ENCODE results near the gene TAF3.

The TAF3 gene

GRCh38 chr10:8036506-8037198, 218.3 kb downstream of the TAF3 start:
- DNase-seq = no peak

- DNase-seq = no peak
These were observed 219.0 kb downstream of the TAF3 start for GRCh38 chr10:8037199-8037801.

DNA sequence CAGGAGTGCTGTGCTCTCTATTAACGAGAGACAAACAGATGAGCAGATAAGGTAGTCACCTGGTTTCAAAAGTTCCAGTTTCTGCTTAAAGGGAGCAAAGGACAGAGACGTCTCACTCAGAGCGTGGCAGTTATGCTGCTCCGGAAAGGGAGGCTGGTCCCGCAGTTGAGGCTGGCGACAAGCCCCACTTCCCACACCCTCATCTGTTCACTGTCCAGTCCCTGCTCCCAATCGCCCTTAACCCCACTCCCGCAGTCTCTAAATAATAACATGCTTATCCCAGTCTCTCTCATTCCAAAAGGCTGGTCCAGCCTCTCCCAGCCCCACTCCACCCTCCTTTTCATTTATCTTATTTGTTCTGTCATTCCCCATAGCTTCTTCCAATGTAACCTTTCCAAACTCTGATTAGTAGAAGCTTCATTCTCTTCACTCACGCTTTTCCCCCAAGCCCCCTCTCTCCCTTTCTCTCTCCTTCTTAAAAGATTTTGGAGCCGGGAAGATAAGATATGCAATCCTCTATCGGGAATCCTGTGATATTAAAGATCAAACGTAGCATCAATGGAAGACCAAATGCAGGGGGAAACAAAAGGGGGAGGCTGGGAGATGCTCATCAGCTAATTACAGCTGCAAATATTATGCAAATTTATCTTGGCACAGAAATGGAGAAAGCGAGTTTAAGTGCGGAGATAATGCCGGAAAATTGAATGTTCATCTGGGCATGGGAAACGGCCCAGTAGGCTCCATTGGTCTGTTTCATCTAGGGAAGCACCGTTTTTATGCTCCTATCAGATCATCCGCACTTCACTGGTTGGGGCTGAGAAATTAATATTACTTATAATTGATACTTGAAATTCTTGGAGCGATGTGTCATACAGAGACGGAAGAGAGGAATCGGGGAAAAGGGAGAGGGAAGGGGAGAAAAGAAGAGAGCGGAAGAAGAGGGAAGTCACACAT, 219.9 kb downstream of the TAF3 start:
- DNase-seq = no peak

DNA sequence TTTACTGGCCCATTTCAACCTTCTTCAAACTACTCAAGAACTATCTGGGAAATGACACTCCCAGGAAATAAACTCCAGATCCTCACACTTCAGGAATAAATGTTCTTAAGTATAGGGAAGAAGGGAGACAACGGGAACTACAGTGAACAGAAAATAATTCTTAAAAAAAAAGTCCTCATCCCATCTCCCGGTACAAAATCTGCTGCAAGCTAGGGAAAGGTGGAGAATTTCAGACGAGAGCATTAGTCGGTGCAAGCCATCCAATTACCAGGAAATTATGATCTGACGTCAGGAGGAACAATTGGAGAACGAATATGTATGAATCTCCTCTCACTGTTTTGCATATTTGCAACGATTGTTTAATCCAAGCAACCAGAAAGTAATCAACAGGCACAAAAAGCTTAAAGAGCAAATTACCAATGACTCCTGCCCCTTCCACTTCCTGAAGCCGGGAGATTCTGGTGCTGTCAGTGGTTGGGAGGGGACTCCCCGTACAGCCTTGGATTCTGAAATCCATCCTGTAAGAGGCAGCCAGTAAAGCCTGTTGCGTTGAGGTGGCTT, 221.1 kb downstream of the TAF3 start:
- no peak for DNase-seq

DNA sequence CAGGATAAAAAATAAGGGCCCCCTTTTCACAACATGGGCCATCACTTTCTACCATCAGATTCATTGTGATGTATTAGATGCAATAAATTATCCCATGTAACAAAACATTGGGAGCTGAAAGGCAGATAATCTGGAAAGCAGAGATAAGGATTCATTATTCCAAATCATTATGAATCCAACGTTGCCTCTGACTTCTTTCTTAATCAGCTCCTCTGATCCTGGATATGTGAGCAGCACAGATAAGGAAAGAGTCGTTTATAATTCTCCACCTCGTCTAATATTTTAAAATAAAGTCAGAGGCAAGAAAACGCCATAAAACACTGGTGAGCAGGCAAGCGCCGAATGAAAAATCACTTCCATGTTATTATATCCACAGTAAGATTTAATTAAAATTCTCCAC, 222.3 kb downstream of the TAF3 start:
- DNase-seq = no peak

GRCh38 chr10:8041284-8041991, 223.1 kb downstream of the TAF3 start:
- DNase-seq = no peak

DNA sequence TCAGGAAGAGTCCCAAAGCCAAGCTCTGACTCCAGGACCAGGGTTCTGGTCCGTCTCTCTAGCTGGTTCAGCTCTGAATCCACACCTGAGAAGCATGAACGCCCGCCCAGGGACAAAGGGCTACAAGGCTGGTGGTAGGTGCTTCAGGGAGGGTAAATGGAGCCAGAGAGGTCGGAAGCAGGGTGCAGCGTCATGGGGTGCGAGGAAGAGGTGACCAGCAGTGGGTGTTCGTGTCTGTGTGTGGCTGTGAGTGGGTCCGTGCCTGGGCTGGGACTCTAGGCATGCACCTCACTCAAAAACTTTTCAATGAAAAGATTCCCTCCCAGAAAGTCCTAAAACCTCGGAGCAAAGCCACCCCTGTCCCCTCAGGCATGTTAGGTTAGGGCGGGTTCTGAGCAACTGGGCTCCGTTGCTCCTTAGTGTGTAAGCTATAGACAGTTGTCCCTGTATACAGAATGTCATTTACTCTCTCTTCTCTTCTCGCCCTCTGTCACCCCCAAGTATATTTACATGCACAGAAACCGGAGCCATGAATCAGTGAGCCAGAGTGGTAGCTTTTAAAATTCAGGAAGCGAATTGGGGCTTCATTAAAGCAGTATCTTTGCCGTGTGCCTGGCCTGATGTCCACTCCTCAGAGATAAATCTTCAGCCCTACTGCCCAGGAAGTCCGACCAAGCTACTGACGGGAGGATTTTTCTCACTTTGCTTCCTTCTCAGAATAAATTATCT, 223.9 kb downstream of the TAF3 start:
- no peak for DNase-seq

DNA sequence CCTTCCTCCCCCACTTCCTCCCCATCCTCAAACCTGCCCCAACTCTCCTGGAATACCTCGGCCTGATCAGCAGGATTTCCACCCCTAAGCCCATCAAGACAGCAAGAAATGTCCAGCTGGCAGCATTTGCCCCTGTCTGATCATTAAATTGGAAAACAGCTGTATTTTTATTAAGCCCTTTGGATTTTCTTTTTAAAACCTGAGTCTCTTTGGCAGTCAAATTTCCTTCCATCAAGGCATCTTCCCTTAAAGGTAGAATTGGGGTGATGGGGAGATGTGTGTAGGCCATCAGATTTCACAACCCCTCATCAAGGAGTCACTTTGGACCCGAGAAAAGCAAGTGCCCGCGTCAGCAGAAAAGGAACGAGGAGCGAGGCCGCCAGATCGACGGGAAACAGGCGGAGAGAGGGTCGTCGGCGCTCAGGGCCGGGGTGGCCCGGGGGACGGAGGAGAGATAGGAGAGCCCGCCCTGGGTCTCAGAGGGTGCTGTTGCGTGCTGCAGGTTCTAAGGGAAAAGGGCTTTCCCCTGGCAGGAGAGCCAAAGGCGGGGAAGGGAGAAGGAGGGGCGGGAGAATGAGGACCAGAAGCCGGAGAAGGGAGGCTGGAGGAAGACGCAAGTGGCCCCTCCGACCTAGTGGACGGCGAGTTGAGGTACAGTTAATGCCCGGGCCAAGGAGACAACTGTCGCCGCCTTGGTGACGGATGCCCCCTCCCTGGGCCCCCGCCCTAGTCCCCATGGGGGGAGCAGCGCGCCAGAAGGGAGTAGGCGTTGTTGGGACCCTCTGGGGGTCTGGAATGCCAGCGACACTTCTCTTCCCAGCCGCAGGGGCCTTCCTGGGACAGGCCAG, 224.6 kb downstream of the TAF3 start:
- DNase-seq = no peak

DNA sequence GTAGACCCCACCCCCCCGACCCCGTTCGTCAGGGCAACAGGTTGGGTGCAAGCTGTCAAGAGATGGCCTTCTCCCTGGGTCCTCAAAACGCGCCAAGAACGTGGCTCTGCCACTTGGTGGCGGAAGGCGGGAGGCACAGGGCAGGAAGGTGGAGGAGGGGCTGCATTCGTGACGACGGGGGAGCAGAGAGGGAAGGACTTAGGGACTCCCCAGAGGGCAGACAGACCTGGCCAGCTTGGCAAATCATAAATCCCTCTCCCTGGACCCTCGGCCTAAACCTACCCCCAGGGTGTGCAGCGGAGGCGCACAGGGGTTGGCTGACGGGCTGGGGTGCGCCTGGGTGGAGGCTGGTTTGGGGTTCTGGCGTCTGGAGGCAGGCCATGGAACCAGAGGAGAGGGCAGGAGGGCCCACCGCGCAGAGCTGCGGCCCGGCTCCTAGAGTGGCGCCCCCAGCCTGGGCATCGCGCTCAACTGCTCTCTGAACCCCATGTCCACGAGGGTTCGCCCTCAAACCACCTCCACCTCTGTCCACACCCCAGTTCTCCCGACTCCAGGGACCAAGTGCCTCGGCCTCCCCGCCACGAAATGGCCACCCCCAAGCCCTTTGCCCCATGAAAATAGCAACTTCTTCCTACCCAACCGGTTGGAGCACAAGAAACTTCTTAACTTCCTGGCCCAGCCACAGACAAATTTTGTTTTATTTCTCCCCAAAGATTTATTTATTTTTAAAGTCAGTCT, 225.4 kb downstream of the TAF3 start:
- DNase-seq = no peak

DNA sequence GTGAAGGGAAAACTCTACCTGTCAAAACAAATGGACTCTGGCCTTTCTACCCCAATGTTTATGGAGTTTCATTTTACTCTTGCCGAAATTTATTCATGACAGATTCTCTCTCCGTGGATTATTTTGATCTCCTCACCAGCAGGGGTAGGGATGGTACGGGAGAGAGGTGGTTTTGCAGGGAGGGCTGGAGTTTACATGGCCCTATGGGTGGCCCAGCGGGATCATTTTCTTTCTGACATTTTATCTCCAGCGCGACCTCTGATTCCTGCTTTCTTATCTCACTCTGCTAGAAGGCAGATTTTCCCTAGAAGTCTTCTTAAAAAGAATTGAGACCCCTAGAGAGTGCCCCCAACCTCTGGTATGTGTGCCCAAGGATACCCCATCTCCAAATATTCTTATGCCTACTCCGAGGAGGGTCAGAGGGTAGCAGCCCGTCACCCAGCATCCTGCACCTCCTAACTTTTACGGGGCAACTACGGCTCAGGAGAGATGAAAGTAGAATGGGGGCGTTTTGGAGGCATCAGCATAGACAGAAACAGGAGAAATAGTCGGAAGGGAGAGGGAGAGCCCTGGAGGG, 226.1 kb downstream of the TAF3 start:
- no peak for DNase-seq

- DNase-seq = no peak
These were observed 226.8 kb downstream of the TAF3 start for GRCh38 chr10:8044908-8045725.

- no peak for DNase-seq
These were observed 227.6 kb downstream of the TAF3 start for GRCh38 chr10:8045726-8046494.

- DNase-seq = no peak
These were observed 229.4 kb downstream of the TAF3 start for GRCh38 chr10:8047452-8048280.

GRCh38 chr10:8048281-8049008, 230.1 kb downstream of the TAF3 start:
- DNase-seq = no peak

- DNase-seq = no peak
These were observed 230.9 kb downstream of the TAF3 start for GRCh38 chr10:8049045-8049864.

All from NCI-H2171 (cell line).